Measurements from ENCODE around the gene ITPA.

DNA sequence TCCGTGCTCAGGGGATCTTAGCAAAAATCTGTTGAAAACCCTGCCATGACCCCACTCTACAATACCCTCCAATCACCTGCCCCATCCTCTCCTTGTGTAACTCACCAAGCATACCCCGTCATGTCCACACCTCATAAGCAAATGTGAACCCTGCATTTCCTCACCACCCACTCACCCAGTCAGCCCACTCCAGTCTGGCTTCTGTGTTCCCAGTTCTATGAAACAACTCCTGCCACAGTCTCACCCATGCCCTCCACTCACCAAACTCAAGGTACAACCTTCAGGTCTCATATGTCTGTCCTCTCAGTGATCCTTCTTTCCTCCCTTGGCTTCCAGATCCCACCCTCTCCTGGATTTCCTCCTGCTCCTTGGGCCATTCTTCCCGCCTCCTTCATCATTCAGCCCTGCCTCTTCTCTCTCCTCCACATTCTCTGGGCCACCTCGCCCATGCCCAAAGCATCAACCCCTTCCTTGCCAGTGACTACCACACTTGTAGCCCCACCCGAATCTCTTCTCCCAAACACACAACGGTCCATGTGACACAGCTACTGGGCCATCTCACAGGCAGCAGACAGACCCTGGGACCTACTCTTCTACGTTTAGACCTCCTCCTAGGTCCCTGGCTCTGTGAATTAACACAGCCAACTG is 13.6 kb upstream of the ITPA start:
- TF ChIP-seq SP1 (IDR thresholded peaks at IDR 0.05; ENCODE audit: low read depth), result no peak
- TF ChIP-seq, protein P1, sequence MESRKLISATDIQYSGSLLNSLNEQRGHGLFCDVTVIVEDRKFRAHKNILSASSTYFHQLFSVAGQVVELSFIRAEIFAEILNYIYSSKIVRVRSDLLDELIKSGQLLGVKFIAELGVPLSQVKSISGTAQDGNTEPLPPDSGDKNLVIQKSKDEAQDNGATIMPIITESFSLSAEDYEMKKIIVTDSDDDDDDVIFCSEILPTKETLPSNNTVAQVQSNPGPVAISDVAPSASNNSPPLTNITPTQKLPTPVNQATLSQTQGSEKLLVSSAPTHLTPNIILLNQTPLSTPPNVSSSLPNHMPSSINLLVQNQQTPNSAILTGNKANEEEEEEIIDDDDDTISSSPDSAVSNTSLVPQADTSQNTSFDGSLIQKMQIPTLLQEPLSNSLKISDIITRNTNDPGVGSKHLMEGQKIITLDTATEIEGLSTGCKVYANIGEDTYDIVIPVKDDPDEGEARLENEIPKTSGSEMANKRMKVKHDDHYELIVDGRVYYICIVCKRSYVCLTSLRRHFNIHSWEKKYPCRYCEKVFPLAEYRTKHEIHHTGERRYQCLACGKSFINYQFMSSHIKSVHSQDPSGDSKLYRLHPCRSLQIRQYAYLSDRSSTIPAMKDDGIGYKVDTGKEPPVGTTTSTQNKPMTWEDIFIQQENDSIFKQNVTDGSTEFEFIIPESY (IDR thresholded peaks at IDR 0.05; ENCODE audit: extremely low read depth, insufficient replicate concordance, low read length), result no peak
- TF ChIP-seq MAX (IDR thresholded peaks at IDR 0.05), result no peak
- no peak for TF ChIP-seq EZH2 (IDR thresholded peaks at IDR 0.05)
- TF ChIP-seq CTCF (IDR thresholded peaks at IDR 0.05 in 2 of 3, conservative IDR thresholded peaks at IDR 0.05 in 1 of 3; ENCODE audit: borderline replicate concordance in 1 of 3, insufficient read depth in 1 of 3, low read depth in 2 of 3, low read length in 2 of 3), result no peak

Data from HCT116 (cell line).